ENCODE data around the gene CALHM5.
"Not testable (repeated sequence)": the region's sequence is repeated elsewhere in the genome, so short reads cannot be mapped to it uniquely, and the experiment has no call there.

Gene CALHM5, protein sequence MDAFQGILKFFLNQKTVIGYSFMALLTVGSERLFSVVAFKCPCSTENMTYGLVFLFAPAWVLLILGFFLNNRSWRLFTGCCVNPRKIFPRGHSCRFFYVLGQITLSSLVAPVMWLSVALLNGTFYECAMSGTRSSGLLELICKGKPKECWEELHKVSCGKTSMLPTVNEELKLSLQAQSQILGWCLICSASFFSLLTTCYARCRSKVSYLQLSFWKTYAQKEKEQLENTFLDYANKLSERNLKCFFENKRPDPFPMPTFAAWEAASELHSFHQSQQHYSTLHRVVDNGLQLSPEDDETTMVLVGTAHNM

DNA sequence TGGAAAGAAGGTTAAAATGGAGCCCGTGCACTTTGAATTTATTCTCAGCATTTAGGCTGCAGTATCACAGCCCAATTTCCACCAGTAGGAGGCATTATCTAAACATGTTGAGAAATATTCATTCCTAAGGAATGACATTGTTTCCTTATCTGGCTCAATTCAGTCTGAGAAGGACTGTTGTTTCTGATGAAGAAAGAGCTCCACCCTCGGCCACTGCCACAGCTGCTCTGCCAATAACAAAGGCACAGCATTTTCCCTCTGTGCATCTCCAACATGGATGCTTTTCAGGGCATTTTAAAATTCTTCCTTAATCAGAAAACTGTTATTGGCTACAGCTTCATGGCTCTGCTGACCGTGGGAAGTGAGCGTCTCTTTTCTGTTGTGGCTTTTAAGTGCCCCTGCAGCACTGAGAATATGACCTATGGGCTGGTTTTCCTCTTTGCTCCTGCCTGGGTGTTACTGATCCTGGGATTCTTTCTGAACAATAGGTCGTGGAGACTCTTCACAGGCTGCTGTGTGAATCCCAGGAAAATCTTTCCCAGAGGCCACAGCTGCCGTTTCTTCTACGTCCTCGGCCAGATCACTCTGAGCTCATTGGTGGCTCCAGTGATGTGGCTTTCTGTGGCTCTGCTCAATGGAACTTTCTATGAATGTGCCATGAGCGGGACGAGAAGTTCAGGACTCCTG lies at the start of gene CALHM5:
TSS of gene CALHM5 (plus strand) at position 216 of the 687 bp plus-strand sequence. CDS start at position 274, 58 bp downstream.
- DNase-seq = no peak

DNA sequence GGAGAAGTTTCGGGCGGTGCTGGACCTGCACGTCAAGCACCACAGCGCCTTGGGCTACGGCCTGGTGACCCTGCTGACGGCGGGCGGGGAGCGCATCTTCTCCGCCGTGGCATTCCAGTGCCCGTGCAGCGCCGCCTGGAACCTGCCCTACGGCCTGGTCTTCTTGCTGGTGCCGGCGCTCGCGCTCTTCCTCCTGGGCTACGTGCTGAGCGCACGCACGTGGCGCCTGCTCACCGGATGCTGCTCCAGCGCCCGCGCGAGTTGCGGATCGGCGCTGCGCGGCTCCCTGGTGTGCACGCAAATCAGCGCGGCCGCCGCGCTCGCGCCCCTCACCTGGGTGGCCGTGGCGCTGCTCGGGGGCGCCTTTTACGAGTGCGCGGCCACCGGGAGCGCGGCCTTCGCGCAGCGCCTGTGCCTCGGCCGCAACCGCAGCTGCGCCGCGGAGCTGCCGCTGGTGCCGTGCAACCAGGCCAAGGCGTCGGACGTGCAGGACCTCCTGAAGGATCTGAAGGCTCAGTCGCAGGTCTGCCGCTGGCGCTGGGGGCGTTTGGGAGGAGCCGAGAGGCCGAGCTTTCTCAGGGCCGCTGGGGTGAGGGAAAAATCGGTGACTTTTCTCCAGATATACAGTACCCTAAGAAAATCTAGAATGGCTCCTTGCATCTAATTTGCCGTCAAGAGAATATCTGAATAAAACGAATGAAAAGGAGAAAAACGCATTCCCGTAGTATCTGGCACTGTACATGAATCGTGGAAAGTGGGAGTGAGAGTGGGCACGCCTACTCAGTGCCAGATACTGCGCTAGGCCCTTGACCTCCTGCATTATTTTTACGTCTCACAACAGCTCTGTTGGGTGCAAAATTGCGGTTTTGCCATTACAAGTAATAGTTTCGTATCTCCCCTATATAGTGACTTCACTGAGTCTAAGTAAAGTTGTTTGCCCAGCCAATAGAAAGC lies 49.2 kb upstream of the CALHM5 start:
- DNase-seq = peak; percentile 71

DNA sequence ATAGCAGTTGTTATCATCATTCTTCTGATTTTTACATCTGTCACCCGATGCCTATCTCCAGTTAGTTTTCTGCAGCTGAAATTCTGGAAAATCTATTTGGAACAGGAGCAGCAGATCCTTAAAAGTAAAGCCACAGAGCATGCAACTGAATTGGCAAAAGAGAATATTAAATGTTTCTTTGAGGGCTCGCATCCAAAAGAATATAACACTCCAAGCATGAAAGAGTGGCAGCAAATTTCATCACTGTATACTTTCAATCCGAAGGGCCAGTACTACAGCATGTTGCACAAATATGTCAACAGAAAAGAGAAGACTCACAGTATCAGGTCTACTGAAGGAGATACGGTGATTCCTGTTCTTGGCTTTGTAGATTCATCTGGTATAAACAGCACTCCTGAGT lies 48.1 kb upstream of the CALHM5 start:
- DNase-seq = no peak

DNA sequence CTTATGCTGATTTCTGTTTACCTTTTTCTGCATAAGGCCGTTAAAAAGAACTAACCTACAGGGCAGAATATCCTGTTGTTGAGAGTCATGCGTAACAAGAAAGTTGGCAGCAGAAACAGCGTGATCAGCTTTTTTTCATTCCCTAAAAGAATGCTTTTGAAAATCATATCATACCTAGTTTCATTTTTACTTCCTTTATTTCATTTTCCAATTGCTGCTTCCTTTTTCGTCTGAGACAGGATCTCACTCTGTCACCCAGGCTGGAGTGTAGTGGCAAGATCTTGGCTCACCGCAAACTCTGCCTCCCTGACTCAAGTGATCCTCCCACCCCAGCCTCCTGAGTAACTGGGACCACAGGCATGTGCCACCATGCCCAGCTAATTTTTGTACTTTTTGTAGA lies 46.2 kb upstream of the CALHM5 start:
- DNase-seq = no peak

DNA sequence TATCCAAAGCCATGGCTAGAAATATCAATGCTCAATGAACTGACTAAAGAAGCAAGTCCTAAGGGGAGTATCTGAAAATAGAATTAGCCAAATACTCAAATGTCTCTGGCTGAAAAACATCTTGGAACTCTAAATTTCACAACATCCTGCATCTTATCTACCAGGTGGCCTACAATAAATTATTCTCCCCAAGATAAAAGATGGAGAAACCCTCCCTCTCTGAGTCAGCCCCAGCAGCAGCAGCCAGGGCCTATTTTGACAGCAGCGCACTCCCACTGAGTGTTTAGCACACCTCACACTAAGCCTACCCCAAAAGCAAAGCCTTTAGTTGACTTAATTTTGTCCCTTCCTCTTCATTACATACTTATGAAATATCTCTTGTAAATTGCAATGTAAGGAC lies 44.3 kb upstream of the CALHM5 start:
- DNase-seq = no peak

DNA sequence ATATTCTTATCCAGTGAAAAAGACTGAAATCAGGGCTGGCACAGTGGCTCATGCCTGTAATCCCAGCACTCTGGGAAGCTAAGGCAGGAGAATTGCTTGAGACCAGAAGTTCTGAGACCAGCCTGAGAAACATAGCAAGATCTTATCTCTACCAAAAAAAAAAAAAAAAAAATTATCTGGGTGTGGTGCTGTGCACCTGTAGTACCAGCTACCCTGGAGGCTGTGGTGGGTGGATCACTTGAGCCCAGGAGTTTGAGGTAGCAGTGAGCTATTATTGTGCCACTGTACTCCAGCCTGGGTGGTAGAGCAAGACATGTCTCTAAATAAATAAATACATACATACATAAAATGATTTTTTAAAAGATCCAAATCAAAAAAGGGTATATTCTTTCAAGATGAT lies 43.9 kb upstream of the CALHM5 start:
- DNase-seq = no peak

DNA sequence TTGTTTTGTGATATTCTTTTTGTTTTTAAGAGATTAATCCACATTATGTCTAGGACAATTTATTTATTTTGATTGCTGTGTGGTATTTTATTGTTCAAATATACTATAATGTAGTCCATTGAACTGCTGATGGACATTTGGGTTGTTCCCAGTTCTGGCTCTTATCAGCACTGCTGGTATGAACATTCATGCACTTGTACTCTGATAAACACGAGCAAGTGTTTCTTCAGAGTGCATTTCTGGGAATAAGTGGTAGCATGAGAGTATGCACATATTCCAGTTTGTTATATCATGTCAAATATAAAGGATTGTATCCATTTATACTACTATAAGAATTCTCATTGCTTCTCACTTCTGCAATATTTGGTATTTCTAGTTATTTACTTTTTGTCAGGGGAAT lies 43.1 kb upstream of the CALHM5 start:
- DNase-seq = no peak

DNA sequence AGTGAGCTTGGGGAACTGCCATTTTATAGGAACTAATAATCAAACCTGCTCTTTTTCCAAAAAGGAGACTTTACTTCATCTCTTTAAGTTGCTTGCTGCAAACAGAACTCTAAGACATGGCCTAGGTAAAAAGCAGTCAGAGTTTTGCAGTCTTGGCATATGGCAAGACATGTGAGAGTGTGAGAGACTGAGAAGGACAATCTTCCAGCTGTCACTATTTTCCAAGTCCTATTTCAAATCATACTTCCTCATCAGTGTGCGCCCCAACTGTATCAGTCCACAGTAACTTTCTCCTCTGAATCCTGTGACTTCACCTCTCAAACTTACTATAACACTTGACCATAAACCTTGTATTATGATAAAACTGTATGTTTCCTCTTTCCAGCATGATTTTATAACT lies 39.9 kb upstream of the CALHM5 start:
- DNase-seq = no peak

DNA sequence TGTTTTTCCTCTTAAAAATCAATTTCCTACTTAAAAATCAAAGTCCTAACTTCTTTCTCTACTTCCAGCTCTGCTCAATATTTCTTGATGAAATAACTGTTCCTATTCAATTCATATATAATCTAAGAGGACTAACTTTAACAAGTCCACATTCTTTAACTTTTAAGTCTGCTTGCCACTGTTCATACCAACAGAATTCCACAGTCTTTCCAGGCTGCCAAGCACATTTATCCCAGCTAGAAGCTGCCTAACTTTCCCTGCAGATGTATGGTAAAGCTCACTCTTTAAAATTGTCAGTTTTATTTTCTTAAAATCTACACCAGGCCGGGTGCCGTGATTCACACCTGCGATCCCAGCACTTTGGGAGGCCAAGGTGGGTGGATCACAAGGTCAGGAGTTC lies 38.7 kb upstream of the CALHM5 start:
- DNase-seq = no peak

DNA sequence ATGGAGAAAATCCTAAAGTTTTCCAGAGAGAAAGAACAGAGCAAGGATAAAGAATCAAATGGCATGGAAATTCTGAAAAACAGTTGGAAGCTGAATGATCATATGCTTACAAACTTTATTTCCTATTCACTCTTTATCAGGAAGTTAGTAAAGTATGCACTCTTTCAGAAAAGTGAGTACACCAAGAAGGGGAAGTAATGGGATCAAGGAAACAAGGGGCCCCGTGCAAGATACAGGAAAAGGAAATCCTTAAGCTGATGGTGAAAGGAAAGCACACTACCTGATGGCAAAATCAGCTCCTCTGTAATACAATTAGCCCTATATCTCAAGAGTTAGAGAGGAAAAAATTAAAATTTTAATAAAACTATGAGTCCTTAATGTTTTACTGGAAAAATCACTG lies 36.3 kb upstream of the CALHM5 start:
- DNase-seq = no peak

DNA sequence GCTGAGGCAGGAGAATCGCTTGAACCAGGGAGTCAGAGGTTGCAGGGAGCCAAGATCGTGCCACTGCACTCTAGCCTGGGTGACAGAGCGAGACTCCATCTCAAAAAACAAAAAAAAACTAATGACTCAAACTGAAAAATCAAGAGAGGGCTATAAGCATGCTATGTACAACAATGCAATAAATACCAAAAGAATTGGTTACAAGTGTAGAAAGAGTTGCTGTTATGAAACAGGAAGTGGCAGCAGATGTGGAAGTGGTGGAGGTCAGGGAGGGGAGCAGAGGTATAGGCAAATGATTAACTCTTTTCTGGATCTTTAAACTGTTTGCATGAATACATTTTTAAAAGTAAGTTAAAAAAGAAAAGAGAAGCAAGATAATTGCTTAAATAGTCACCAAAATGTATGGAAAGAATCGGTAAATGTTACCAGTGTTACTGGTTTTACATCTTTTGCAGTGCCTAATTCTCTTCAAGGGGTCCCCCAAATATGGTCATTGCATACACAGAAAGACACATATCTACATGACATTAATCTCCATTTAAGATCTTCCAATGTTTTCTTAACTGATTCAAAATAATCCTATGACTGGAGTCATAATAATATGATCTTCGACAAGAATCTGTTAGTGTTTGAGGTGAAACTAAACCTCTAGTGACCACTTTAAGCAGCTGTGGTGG lies 35.3 kb upstream of the CALHM5 start:
- DNase-seq = no peak

DNA sequence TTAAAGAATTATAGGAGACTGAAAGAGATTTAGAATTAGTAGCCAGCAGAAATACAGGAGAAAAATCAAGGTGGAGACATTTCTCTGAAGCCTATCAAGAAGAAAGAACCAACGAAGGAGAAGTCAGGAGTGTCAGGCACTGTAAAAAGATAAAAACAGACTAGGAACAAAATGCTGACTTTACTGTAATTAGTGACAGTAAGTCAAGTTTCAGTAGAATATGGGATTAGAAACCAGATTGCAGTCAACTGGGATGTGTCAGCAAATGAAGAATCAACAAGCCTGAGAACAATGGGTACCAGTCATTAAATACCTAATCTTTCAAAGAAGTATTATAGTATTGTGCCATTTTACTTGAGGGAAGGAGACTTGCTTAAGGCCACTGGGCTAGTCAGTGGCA lies 28.7 kb upstream of the CALHM5 start:
- DNase-seq = no peak

DNA sequence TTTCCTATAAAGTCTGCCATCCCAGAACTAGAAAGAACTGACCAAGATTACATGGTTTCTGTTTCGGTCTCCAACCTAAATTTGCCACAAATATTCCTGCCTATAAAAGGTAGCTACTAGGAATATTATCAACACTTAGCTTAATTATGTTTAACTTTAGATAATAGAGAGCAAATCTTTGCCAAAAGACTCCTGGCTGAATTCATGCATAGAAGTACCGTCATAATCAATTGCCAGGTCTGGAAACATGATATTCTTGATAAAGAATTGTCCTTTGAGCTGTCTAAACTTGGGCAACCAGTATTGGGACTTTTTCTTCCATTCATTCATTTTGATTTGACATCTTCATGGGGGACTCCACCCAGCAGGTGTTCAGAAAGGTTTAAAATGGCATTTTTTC lies 27.8 kb upstream of the CALHM5 start:
- no peak for DNase-seq

DNA sequence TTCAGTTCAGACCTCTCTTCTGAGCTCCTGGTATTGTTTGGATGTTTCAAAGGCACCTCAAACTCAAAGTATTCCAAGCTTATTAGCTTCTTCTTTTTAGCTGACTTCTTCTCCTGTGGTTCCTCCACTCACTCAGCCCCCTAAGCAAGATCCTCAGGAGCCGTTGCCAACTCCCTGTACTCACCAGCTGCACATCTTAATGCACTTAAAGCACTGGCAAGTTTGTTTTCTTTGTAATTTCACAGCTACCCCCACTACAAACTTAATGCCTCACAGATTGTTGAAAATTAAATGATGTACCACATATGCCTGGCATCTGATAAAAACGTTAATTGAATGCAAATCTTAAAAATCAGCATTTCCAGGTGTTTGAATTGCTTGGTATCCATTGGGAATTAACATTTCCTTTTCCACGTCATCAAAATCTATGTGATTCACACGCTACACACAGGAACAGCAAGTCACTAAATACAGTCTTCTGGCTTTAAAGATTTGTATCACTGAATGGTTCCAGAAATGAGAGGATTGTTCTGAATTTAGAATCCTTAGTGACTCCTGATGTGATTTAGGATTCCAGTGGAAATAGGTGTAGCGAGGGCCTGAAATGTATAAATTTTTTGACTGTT lies 25.8 kb upstream of the CALHM5 start:
- no peak for DNase-seq

DNA sequence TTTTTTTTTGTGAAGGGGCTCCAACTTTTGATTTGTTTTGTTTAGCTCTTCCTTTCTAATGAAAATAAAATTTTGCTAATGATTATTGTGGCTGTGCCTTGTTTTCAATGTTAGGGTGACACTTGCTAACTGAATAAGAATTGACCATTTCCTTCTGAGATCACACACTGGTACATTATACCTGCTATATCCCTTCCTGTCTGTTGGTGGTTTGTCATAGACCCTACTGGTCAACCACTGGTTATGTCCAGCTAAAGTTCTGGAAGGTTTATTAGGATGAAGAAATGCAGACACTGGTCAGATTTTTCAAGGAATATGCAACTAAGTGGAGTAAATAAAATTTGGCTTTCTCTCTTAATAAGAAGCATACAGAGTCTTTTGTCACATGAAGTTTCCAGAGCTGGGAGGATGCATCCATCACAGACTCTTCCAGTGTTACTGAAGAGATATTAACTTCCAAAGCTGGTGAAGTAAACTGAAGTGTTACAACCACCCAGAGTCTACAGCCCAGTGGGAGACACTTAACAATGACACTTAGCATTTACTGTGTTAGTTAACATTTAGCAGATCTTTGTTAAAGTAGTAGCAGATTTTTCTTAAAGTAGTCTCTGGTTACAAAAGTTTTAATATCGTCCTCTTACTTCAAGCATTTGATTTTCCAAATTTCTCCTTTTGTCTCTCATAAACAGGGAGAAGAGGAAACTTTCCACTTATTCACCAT lies 19.7 kb upstream of the CALHM5 start:
- no peak for DNase-seq

DNA sequence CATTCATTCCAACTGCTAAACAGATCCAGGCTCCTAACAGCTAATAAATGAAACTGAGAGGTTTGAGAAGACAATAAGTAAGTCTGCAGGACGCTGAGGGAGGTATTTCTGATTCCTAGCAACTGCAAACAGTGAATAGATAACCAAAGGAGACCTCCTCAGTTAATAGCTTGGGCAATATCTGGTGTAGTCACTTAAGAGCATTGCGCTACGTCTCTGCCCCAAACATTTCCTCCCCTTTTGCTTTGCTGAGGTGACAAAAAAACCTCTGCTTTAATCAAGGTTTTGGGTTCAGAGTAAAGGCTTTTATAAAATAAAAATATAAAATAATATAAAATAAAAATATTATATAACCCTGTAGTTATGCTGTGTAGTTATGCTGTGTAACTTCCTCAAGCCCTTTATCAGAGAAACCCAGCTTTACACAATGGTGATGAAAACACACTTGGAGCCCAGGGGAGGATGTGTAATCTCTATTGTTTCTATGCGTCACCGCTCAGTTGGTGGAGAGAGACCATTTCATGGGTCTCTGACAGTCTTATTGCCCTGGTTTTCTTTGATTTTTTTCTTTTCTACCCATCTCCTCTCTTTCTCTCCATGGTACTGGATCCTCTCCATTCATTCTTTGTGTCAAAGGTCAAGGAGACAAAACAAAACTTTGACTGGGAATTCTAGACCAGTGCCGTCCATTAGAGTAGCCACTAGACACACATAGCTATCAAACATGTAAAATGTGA lies 18.9 kb upstream of the CALHM5 start:
- no peak for DNase-seq

DNA sequence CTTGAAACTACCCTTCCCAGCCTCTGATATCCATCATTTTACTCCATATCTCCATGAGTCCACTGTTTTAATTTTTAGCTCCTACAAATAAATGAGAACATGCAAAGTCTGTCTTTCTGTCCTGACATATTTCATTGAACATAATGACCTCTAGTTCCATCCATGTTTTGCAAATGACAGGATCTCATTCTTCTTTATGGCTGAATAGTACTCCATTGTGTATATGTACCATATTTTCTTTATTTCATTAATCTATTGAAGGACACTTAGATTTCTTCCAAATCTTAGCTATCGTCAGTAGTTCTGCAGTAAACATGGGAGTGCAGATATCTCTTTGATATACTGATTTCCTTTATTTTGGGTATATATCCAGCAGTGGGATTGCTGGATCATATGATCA lies 16.3 kb upstream of the CALHM5 start:
- not testable (repeated sequence) for DNase-seq

DNA sequence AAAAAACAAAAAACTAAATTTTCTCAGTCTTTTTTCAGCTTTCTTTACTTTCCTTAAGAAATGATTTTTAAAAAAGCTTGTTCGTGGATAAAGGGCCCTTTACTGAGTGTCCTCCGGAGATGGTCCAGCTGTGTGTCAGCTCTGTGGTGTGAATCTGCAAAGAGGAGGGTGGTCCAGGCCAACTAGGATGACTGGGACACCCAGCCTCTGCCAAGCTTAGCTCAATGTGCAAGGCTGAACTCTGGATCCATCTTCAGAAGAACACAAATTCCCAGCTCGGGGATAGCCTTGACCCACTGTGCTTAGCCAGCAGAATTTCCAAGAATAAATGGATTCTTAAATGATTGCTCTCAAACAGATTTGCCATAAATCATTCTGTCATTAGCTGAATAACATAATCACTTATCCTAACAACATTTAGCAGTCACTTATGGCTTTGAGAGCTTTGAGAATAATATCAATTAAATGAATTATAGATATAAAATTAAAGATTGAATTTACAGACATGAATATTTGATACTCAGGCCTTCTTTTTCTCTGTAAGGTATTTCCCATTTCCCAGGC lies 14.2 kb upstream of the CALHM5 start:
- no peak for DNase-seq

DNA sequence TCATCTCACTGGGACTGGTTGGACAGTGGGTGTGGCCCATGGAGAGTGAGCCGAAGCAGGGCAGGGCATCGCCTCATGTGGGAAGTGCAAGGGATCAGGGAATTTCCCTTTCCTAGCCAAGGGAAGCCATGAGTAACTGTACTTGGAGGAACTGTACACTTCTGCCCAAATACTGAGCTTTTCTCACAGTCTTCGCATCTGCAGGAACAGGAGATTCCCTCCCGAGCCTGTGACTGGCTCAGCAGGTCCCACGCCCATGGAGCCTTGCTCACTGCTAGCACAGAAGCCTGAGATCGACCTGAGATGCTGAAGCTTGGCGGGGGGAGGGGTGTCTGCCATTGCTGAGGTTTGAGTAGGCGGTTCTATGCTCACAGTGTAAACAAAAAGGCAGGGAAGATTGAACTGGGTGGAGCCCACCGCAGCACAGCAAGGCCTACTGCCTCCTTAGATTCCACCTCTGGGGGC lies 10.4 kb upstream of the CALHM5 start:
- DNase-seq = no peak

DNA sequence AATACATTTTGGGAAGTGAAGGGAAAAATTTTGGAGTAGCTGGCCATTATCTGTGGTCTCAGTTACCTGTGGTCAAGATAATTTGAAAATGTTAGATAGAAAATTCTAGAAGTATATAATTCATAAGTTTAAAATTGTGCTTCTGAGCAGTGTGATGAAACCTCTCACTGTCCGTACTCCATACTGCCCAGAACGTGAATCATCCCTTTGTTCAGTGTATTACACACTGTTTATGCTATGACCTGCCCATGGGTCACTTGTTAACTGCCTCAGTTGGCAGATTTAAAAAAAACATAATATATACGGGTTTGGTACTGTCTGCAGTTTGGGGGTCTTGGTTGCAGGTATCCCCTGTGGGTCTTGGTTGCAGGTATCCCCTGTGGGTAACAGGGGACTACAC lies 4.1 kb upstream of the CALHM5 start:
- no peak for DNase-seq

DNA sequence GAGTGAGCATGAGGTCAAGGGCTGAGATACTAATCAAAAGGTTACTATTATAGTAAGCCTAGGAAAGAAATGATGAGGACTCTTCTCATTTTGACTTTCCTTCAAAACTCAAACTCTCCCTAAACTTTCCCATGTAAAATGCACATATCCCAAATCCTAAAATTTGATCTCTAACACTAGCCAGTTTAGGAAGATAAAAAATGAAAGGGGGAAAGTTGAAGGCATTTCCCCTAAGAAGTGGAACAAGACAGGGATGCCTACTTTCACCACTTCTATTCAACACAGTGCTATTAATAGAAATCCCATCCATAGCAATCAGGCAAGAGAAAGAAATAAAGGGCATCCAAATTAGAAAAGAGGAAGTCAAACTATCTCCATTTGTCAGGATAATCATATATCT lies 2.9 kb upstream of the CALHM5 start:
- no peak for DNase-seq

Data from activated CD8-positive, alpha-beta memory T cell treated with anti-CD3 and anti-CD28 coated beads, Interleukin-2, amount 50 U/mL, for 48 hours (primary cell).